ENCODE data around the gene ZNG1B.
"Not testable (repeated sequence)": the region's sequence is repeated elsewhere in the genome, so short reads cannot be mapped to it uniquely, and the experiment has no call there.

- TF ChIP-seq, protein P1, sequence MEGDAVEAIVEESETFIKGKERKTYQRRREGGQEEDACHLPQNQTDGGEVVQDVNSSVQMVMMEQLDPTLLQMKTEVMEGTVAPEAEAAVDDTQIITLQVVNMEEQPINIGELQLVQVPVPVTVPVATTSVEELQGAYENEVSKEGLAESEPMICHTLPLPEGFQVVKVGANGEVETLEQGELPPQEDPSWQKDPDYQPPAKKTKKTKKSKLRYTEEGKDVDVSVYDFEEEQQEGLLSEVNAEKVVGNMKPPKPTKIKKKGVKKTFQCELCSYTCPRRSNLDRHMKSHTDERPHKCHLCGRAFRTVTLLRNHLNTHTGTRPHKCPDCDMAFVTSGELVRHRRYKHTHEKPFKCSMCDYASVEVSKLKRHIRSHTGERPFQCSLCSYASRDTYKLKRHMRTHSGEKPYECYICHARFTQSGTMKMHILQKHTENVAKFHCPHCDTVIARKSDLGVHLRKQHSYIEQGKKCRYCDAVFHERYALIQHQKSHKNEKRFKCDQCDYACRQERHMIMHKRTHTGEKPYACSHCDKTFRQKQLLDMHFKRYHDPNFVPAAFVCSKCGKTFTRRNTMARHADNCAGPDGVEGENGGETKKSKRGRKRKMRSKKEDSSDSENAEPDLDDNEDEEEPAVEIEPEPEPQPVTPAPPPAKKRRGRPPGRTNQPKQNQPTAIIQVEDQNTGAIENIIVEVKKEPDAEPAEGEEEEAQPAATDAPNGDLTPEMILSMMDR (IDR thresholded peaks at IDR 0.05; ENCODE audit: insufficient read depth, low read depth, low read length): not testable (repeated sequence)
- TF ChIP-seq EZH2 (IDR thresholded peaks at IDR 0.05; ENCODE audit: insufficient read depth, low read length): not testable (repeated sequence)
Measured at GRCh38 chr2:113541204-113541975, 103.9 kb downstream of the ZNG1B start.
